HG03457 (cell line): ENCODE measurements around the gene ALOX15.
"Not testable (repeated sequence)": the region's sequence is repeated elsewhere in the genome, so short reads cannot be mapped to it uniquely, and the experiment has no call there.

Source experiments
- ATAC-seq: cut with Tn5 transposase; IDR thresholded peaks from one replicate; pipeline ENCODE4 v1.9.1; 2021; ENCODE audit warnings: moderate number of reproducible peaks; ENCODE audit not compliant: unreplicated experiment

Gene ALOX15

GRCh38 chr17:4655933-4656332 is 14.5 kb upstream of the ALOX15 start:
- not testable (repeated sequence) for ATAC-seq

- ATAC-seq, result no peak
Observed at GRCh38 chr17:4652997-4653396, 11.5 kb upstream of the ALOX15 start.

GRCh38 chr17:4648741-4649140 is 7.3 kb upstream of the ALOX15 start:
- no peak for ATAC-seq

- no peak for ATAC-seq
Observed at GRCh38 chr17:4645642-4646041, 4.2 kb upstream of the ALOX15 start.

GRCh38 chr17:4643676-4644075 is 2.2 kb upstream of the ALOX15 start:
- ATAC-seq, result no peak

GRCh38 chr17:4642286-4642685 is 808 bp upstream of the ALOX15 start:
- ATAC-seq, result no peak

GRCh38 chr17:4640569-4641188 is 799 bp downstream of the ALOX15 start:
- ATAC-seq, result not testable (repeated sequence)

GRCh38 chr17:4639301-4640059 is 2.0 kb downstream of the ALOX15 start:
- not testable (repeated sequence) for ATAC-seq

- not testable (repeated sequence) for ATAC-seq
Observed at GRCh38 chr17:4638766-4639165, 2.7 kb downstream of the ALOX15 start.

- no peak for ATAC-seq
Observed at GRCh38 chr17:4636474-4637100, 4.9 kb downstream of the ALOX15 start.

GRCh38 chr17:4635823-4636375 is 5.6 kb downstream of the ALOX15 start:
- ATAC-seq, result no peak

- ATAC-seq, result no peak
Observed at GRCh38 chr17:4634976-4635375, 6.5 kb downstream of the ALOX15 start.

GRCh38 chr17:4633643-4634042 is 7.8 kb downstream of the ALOX15 start:
- no peak for ATAC-seq

- no peak for ATAC-seq
Observed at GRCh38 chr17:4632581-4632920, 8.9 kb downstream of the ALOX15 start.

GRCh38 chr17:4631836-4632580 is 9.5 kb downstream of the ALOX15 start:
- no peak for ATAC-seq

- ATAC-seq, result no peak
Observed at GRCh38 chr17:4631431-4631830, 10.0 kb downstream of the ALOX15 start.

GRCh38 chr17:4626734-4627256 is 14.7 kb downstream of the ALOX15 start:
- no peak for ATAC-seq

GRCh38 chr17:4625181-4625617 is 16.3 kb downstream of the ALOX15 start:
- ATAC-seq, result no peak

- not testable (repeated sequence) for ATAC-seq
Observed at GRCh38 chr17:4624451-4624911, 17.0 kb downstream of the ALOX15 start.

- no peak for ATAC-seq
Observed at GRCh38 chr17:4623249-4623648, 18.2 kb downstream of the ALOX15 start.

GRCh38 chr17:4622375-4622774 is 19.1 kb downstream of the ALOX15 start:
- no peak for ATAC-seq
